ENCODE data around the gene NLGN2.
"Not testable (repeated sequence)": the region's sequence is repeated elsewhere in the genome, so short reads cannot be mapped to it uniquely, and the experiment has no call there.

The NLGN2 gene

GRCh38 chr17:7407485-7408251 lies at the start of gene NLGN2:
TSS of gene NLGN2 (plus strand) at chr17:7407845. CDS start at chr17:7408256, 411 bp downstream.
- DNase-seq (ENCODE audit: low spot score): no peak

- DNase-seq (ENCODE audit: low spot score): no peak
These were observed 45.7 kb upstream of the NLGN2 start for GRCh38 chr17:7361906-7362305.

- DNase-seq (ENCODE audit: low spot score): no peak
These were observed 44.3 kb upstream of the NLGN2 start for GRCh38 chr17:7363311-7363710.

GRCh38 chr17:7365963-7366362 lies 41.7 kb upstream of the NLGN2 start:
- DNase-seq (ENCODE audit: low spot score): not testable (repeated sequence)

- no peak for DNase-seq (ENCODE audit: low spot score)
These were observed 40.6 kb upstream of the NLGN2 start for GRCh38 chr17:7367083-7367482.

- DNase-seq (ENCODE audit: low spot score): no peak
These were observed 39.6 kb upstream of the NLGN2 start for GRCh38 chr17:7367918-7368598.

- DNase-seq (ENCODE audit: low spot score): not testable (repeated sequence)
These were observed 39.0 kb upstream of the NLGN2 start for GRCh38 chr17:7368599-7368994.

GRCh38 chr17:7369825-7370224 lies 37.8 kb upstream of the NLGN2 start:
- DNase-seq (ENCODE audit: low spot score): no peak

- no peak for DNase-seq (ENCODE audit: low spot score)
These were observed 36.8 kb upstream of the NLGN2 start for GRCh38 chr17:7370853-7371252.

GRCh38 chr17:7374353-7374752 lies 33.3 kb upstream of the NLGN2 start:
- no peak for DNase-seq (ENCODE audit: low spot score)

GRCh38 chr17:7379134-7379533 lies 28.5 kb upstream of the NLGN2 start:
- DNase-seq (ENCODE audit: low spot score): no peak

- no peak for DNase-seq (ENCODE audit: low spot score)
These were observed 27.3 kb upstream of the NLGN2 start for GRCh38 chr17:7380321-7380720.

GRCh38 chr17:7380855-7381683 lies 26.6 kb upstream of the NLGN2 start, which contains the start of gene TNK1:
TSS of gene TNK1 (plus strand) at chr17:7381089. CDS start at chr17:7382927, 1,838 bp downstream.
- no peak for DNase-seq (ENCODE audit: low spot score)

GRCh38 chr17:7382901-7383300 lies 24.7 kb upstream of the NLGN2 start:
- no peak for DNase-seq (ENCODE audit: low spot score)

- no peak for DNase-seq (ENCODE audit: low spot score)
These were observed 24.3 kb upstream of the NLGN2 start for GRCh38 chr17:7383371-7383741.

GRCh38 chr17:7383742-7384488 lies 23.7 kb upstream of the NLGN2 start:
- DNase-seq (ENCODE audit: low spot score): no peak

- no peak for DNase-seq (ENCODE audit: low spot score)
These were observed 23.1 kb upstream of the NLGN2 start for GRCh38 chr17:7384489-7385081.

GRCh38 chr17:7388856-7389255 lies 18.8 kb upstream of the NLGN2 start:
- DNase-seq (ENCODE audit: low spot score): no peak

- DNase-seq (ENCODE audit: low spot score): no peak
These were observed 17.4 kb upstream of the NLGN2 start for GRCh38 chr17:7389924-7390910.

- DNase-seq (ENCODE audit: low spot score): no peak
These were observed 16.3 kb upstream of the NLGN2 start for GRCh38 chr17:7391307-7391706.

All from hematopoietic multipotent progenitor cell treated with erythropoietin and hydrocortisone succinate and interleukin-3 and kit ligand, for 17 days (in vitro differentiated cells).